HEK293 (cell line): ENCODE results near the gene SYNE2.

Source experiments
- CTCF ChIA-PET: fragments of 350-600 bp; formaldehyde crosslinking; extraction: SDS; loops from one replicate; lab custom pipeline; 2021; ENCODE audit warnings: antibody characterized with exemption; lab: Yijun Ruan, JAX
- POLR2A ChIA-PET: fragments of 300-600 bp; formaldehyde crosslinking; extraction: SDS; loops from one replicate; lab custom pipeline; 2020; ENCODE audit warnings: antibody characterized with exemption, inconsistent platforms; lab: Yijun Ruan, JAX
- H3K27ac ChIP-seq: fragments of 200-500 bp; sonication (Bioruptor generic); 2 replicates; pipeline ENCODE4 v1.5.1; 2014; ENCODE audit warnings: low read depth, low read length, control low read depth, inconsistent platforms; ENCODE audit errors: extremely low read depth
- H3K36me3 ChIP-seq, 2 experiments: fragments of 200-500 bp in 1 of 2; sonication (Bioruptor generic) in 1 of 2; 1 replicate in 1 of 2; 2 replicates in 1 of 2; pipeline ENCODE4 v1.5.1; 2014 to 2017; ENCODE audit warnings: inconsistent platforms in 2 of 2, low read length in 2 of 2; ENCODE audit not compliant: control insufficient read depth in 2 of 2, insufficient read depth in 1 of 2
- H3K4me1 ChIP-seq: fragments of 200-500 bp; sonication (Bioruptor generic); 2 replicates; pipeline ENCODE4 v1.5.1; 2014; ENCODE audit warnings: mild to moderate bottlenecking, low read length, inconsistent platforms; ENCODE audit not compliant: control insufficient read depth, insufficient read depth
- H3K4me3 ChIP-seq: 2 replicates; pipeline ENCODE4 v1.5.1; 2011; ENCODE audit warnings: low read depth, mild to moderate bottlenecking, control low read depth, low read length, moderate library complexity
- H3K9me3 ChIP-seq: fragments of 200-500 bp; sonication (Bioruptor generic); 2 replicates; pipeline ENCODE4 v1.5.1; 2014; ENCODE audit warnings: low read depth, low read length, inconsistent platforms; ENCODE audit not compliant: control insufficient read depth, insufficient read depth
- FEZF1 ChIP-seq: fragments of 450-650 bp; formaldehyde crosslinking; IDR thresholded peaks from 2 replicates; pipeline ENCODE4 v1.5.1; 2016; ENCODE audit warnings: missing biosample characterization, missing genetic modification characterization
- IKZF3 ChIP-seq: fragments of 450-650 bp; IDR thresholded peaks from 2 replicates; pipeline ENCODE4 v1.5.0; 2018; ENCODE audit warnings: missing biosample characterization, mild to moderate bottlenecking, missing genetic modification characterization, moderate library complexity
- SALL2 ChIP-seq: fragments of 450-650 bp; formaldehyde crosslinking; IDR thresholded peaks from 2 replicates; pipeline ENCODE4 v1.5.0; 2017; ENCODE audit warnings: missing biosample characterization, mild to moderate bottlenecking, missing genetic modification characterization, borderline replicate concordance
- SCRT2 ChIP-seq: fragments of 450-650 bp; formaldehyde crosslinking; IDR thresholded peaks from 2 replicates; pipeline ENCODE4 v1.5.1; 2016; ENCODE audit warnings: missing biosample characterization, missing genetic modification characterization
- YY2 ChIP-seq: fragments of 450-650 bp; formaldehyde crosslinking; IDR thresholded peaks from 2 replicates; pipeline ENCODE4 v1.5.1; 2016; ENCODE audit warnings: missing biosample characterization, missing genetic modification characterization
- ZNF211 ChIP-seq: fragments of 450-650 bp; formaldehyde crosslinking; IDR thresholded peaks from 2 replicates; pipeline ENCODE4 v1.5.1; 2016; ENCODE audit warnings: low read depth, missing biosample characterization, missing genetic modification characterization
- ZNF239 ChIP-seq: fragments of 450-650 bp; formaldehyde crosslinking; IDR thresholded peaks from 2 replicates; pipeline ENCODE4 v1.5.1; 2016; ENCODE audit warnings: missing biosample characterization, missing genetic modification characterization
- ZNF416 ChIP-seq: fragments of 450-650 bp; formaldehyde crosslinking; IDR thresholded peaks from 2 replicates; pipeline ENCODE4 v1.5.1; 2016; ENCODE audit warnings: missing biosample characterization, missing genetic modification characterization
- ZNF544 ChIP-seq: fragments of 450-650 bp; formaldehyde crosslinking; IDR thresholded peaks from 2 replicates; pipeline ENCODE4 v1.5.0; 2017; ENCODE audit warnings: missing biosample characterization, missing genetic modification characterization
- ZNF549 ChIP-seq: fragments of 450-650 bp; IDR thresholded peaks from 2 replicates; pipeline ENCODE4 v1.5.1; 2018; ENCODE audit warnings: missing biosample characterization, missing genetic modification characterization, mild to moderate bottlenecking, inconsistent platforms, moderate library complexity
- ZNF561 ChIP-seq: fragments of 450-650 bp; IDR thresholded peaks from 2 replicates; pipeline ENCODE4 v1.5.1; 2018; ENCODE audit warnings: missing biosample characterization, missing genetic modification characterization, borderline replicate concordance
- ZNF571 ChIP-seq: fragments of 450-650 bp; formaldehyde crosslinking; IDR thresholded peaks from 2 replicates; pipeline ENCODE4 v1.5.0; 2017; ENCODE audit warnings: missing biosample characterization, missing genetic modification characterization
- ZNF629 ChIP-seq: fragments of 450-650 bp; formaldehyde crosslinking; IDR thresholded peaks from 2 replicates; pipeline ENCODE4 v1.5.1; 2017; ENCODE audit warnings: missing biosample characterization, missing genetic modification characterization
- ZNF677 ChIP-seq: fragments of 450-650 bp; IDR thresholded peaks from 2 replicates; pipeline ENCODE4 v1.5.0; 2018; ENCODE audit warnings: missing biosample characterization, mild to moderate bottlenecking, missing genetic modification characterization, moderate library complexity
- ZNF792 ChIP-seq: fragments of 450-650 bp; formaldehyde crosslinking; IDR thresholded peaks from 2 replicates; pipeline ENCODE4 v1.5.1; 2016; ENCODE audit warnings: missing biosample characterization, missing genetic modification characterization
- ZNF843 ChIP-seq: fragments of 450-650 bp; formaldehyde crosslinking; IDR thresholded peaks from 2 replicates; pipeline ENCODE4 v1.5.1; 2016; ENCODE audit warnings: missing biosample characterization, missing genetic modification characterization
- ZXDB ChIP-seq: fragments of 450-650 bp; formaldehyde crosslinking; IDR thresholded peaks from 2 replicates; pipeline ENCODE4 v1.5.1; 2016; ENCODE audit warnings: missing biosample characterization, missing genetic modification characterization
- TF ChIP-seq, protein P1 (sequence below): fragments of 450-650 bp; formaldehyde crosslinking; IDR thresholded peaks from 2 replicates; pipeline ENCODE4 v1.5.1; 2017; ENCODE audit warnings: missing biosample characterization, missing genetic modification characterization
- TF ChIP-seq, protein P2 (sequence below): fragments of 450-650 bp; formaldehyde crosslinking; IDR thresholded peaks from 2 replicates; pipeline ENCODE4 v1.5.1; 2016; ENCODE audit warnings: missing biosample characterization, missing genetic modification characterization
- TF ChIP-seq, protein P3 (sequence below): fragments of 450-650 bp; formaldehyde crosslinking; IDR thresholded peaks from 2 replicates; pipeline ENCODE4 v1.5.1; 2016; ENCODE audit warnings: missing biosample characterization, missing genetic modification characterization
- TF ChIP-seq, protein P4 (sequence below): fragments of 450-650 bp; formaldehyde crosslinking; IDR thresholded peaks from 2 replicates; pipeline ENCODE4 v1.5.1; 2016; ENCODE audit warnings: missing biosample characterization, missing genetic modification characterization

Gene SYNE2

DNA sequence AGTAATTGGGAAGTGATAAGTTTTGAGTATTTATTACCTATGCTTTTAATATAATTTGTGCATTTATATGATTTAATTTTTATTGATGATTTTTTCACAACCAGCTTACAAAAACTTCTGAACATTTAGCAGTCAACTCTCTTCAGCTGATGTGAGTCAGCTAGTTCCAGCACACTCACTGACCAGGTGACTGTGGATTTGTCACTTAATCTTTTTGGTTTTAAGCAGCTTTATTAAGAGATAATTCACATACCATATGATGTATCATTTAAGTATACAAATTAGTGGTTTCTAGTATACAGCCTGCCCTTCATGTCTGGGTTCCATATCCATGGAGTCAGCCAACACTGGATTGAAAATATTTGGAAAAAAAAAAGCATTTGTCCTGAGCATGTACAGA lies 103.5 kb downstream of the SYNE2 start:
- Histone ChIP-seq H3K9me3 (no peaks in the 10 kb centered on the region), H3K27ac (no peak overlapping the region), H3K36me3 (peaks cover 3 to 22% of the 10 kb centered on the region in 2 experiments), H3K4me1 (no peaks in the 10 kb centered on the region), H3K4me3 (no peak overlapping the region)
- POLR2A ChIA-PET, result no interaction called here
- no peak for TF ChIP-seq IKZF3 (tag by site-specific recombination)
- TF ChIP-seq YY2 (tag by site-specific recombination), result no peak
- CTCF ChIA-PET, result no interaction called here

DNA sequence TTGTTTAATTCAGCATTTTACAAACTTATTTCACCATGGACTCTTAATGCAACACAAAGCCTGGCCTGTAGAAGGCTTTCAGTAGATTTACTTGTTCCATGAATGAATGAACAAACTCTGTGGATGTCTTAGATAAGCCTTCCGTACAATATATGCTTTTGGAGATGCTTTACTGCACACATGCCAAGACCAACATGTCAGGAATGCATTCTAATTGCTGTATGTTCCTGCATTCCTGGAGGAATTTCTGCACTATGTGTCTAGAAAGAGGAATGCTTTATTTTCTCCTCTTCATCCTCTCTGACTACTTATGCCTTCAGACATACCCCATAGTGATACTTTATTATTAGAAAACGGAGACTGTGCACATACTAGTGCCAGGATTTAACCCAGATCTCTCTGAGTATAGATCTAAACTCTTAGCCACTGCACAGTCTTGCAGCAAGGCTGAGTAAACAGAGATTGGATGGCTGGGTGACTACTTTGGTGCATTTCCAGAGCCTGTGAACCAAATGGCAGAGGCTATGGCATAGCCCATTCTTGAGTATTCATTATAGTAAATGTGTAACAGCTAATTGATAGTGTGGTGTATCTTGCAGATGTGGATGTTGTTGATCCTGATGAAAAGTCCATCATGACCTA lies 108.2 kb downstream of the SYNE2 start:
- Histone ChIP-seq H3K27ac (no peak overlapping the region), H3K9me3 (no peaks in the 10 kb centered on the region), H3K4me3 (no peak overlapping the region), H3K36me3 (peaks cover 3 to 14% of the 10 kb centered on the region in 2 experiments; a peak in 2 of 3 replicates), H3K4me1 (no peaks in the 10 kb centered on the region)
- CTCF ChIA-PET, result no interaction called here
- POLR2A ChIA-PET, result no interaction called here
- TF ChIP-seq ZNF549 (tag by site-specific recombination), result no peak
- no peak for TF ChIP-seq ZNF677 (tag by site-specific recombination)
- TF ChIP-seq ZXDB (tag by site-specific recombination), result no peak
- no peak for TF ChIP-seq ZNF211 (tag by site-specific recombination)
- TF ChIP-seq, protein P1, sequence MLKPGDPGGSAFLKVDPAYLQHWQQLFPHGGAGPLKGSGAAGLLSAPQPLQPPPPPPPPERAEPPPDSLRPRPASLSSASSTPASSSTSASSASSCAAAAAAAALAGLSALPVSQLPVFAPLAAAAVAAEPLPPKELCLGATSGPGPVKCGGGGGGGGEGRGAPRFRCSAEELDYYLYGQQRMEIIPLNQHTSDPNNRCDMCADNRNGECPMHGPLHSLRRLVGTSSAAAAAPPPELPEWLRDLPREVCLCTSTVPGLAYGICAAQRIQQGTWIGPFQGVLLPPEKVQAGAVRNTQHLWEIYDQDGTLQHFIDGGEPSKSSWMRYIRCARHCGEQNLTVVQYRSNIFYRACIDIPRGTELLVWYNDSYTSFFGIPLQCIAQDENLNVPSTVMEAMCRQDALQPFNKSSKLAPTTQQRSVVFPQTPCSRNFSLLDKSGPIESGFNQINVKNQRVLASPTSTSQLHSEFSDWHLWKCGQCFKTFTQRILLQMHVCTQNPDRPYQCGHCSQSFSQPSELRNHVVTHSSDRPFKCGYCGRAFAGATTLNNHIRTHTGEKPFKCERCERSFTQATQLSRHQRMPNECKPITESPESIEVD (tag by site-specific recombination), result no peak

DNA sequence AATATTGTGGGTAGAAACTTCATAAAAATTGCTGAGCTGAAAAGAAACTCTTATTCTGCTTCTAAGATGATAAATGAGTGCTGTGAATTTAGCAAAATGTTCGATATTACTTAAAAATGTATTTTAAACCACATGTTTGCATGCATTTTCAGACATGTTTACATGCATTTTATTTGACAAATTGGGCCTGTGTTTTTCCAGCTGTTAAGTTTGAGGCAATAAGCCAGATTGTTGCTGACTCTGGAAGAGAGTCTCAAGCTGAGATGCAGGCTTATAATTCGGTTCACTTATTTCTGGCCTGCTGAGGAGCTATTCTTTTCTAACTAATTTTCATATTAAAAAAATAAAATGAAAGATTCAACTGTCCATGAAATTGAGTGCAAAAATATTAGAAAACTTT lies 110.1 kb downstream of the SYNE2 start:
- Histone ChIP-seq H3K27ac (no peak overlapping the region), H3K4me3 (no peak overlapping the region), H3K9me3 (no peaks in the 10 kb centered on the region), H3K4me1 (no peaks in the 10 kb centered on the region), H3K36me3 (peaks cover 6 to 14% of the 10 kb centered on the region in 2 experiments; a peak in 2 of 3 replicates)
- no peak for TF ChIP-seq SCRT2
- TF ChIP-seq ZNF571 (tag by site-specific recombination), result no peak
- no peak for TF ChIP-seq ZNF629 (tag by site-specific recombination)
- TF ChIP-seq, protein P2, sequence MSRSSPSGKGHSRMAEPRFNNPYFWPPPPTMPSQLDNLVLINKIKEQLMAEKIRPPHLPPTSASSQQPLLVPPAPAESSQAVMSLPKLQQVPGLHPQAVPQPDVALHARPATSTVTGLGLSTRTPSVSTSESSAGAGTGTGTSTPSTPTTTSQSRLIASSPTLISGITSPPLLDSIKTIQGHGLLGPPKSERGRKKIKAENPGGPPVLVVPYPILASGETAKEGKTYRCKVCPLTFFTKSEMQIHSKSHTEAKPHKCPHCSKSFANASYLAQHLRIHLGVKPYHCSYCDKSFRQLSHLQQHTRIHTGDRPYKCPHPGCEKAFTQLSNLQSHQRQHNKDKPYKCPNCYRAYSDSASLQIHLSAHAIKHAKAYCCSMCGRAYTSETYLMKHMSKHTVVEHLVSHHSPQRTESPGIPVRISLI (tag by site-specific recombination), result no peak
- TF ChIP-seq ZNF843, result no peak
- no peak for TF ChIP-seq ZNF561 (tag by site-specific recombination)
- no peak for TF ChIP-seq ZNF792 (tag by site-specific recombination)
- TF ChIP-seq ZNF544 (tag by site-specific recombination), result no peak
- POLR2A ChIA-PET, result no interaction called here
- CTCF ChIA-PET, result interaction anchor here (0.6 kb wide), 1 partner anchor 12 kb away, joined by 3 read pairs; no protein-coding TSS in a partner anchor

DNA sequence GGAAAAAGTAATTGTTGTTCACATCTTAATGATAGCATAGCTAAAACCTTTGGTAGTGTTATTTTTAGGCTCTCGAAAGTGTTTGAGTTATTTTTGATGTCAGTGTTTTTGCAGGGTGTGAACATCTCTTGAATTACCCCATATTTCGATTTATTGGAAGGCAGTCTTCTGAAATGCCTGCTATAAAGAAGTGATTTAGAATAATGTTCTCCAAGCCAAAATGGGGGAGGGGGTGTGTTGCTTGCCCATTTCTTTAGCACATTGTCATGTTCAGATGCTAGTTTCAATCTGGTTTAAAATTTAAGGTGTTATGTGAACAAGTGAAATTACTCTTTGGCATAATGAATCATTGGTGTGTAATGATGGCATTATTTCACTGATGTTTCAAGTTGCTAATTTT lies 110.6 kb downstream of the SYNE2 start:
- Histone ChIP-seq H3K9me3 (no peaks in the 10 kb centered on the region), H3K4me3 (no peak overlapping the region), H3K4me1 (no peaks in the 10 kb centered on the region), H3K36me3 (peaks cover 7 to 18% of the 10 kb centered on the region in 2 experiments; a peak in 2 of 3 replicates), H3K27ac (no peak overlapping the region)
- no peak for TF ChIP-seq FEZF1 (tag by site-specific recombination)
- TF ChIP-seq ZNF416 (tag by site-specific recombination), result no peak
- no peak for TF ChIP-seq ZNF239
- TF ChIP-seq, protein P3, sequence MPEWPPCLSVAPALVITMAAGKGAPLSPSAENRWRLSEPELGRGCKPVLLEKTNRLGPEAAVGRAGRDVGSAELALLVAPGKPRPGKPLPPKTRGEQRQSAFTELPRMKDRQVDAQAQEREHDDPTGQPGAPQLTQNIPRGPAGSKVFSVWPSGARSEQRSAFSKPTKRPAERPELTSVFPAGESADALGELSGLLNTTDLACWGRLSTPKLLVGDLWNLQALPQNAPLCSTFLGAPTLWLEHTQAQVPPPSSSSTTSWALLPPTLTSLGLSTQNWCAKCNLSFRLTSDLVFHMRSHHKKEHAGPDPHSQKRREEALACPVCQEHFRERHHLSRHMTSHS, result no peak
- TF ChIP-seq, protein P4, sequence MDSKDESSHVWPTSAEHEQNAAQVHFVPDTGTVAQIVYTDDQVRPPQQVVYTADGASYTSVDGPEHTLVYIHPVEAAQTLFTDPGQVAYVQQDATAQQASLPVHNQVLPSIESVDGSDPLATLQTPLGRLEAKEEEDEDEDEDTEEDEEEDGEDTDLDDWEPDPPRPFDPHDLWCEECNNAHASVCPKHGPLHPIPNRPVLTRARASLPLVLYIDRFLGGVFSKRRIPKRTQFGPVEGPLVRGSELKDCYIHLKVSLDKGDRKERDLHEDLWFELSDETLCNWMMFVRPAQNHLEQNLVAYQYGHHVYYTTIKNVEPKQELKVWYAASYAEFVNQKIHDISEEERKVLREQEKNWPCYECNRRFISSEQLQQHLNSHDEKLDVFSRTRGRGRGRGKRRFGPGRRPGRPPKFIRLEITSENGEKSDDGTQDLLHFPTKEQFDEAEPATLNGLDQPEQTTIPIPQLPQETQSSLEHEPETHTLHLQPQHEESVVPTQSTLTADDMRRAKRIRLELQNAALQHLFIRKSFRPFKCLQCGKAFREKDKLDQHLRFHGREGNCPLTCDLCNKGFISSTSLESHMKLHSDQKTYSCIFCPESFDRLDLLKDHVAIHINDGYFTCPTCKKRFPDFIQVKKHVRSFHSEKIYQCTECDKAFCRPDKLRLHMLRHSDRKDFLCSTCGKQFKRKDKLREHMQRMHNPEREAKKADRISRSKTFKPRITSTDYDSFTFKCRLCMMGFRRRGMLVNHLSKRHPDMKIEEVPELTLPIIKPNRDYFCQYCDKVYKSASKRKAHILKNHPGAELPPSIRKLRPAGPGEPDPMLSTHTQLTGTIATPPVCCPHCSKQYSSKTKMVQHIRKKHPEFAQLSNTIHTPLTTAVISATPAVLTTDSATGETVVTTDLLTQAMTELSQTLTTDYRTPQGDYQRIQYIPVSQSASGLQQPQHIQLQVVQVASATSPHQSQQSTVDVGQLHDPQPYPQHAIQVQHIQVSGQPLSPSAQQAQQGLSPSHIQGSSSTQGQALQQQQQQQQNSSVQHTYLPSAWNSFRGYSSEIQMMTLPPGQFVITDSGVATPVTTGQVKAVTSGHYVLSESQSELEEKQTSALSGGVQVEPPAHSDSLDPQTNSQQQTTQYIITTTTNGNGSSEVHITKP (tag by site-specific recombination), result no peak
- no peak for TF ChIP-seq SALL2 (tag by site-specific recombination)
- POLR2A ChIA-PET, result interaction anchor here (0.6 kb wide), 1 partner anchor 61 kb away, joined by 3 read pairs; no protein-coding TSS in a partner anchor
- CTCF ChIA-PET, result no interaction called here
